NB4 (cell line): ENCODE data around the gene C6orf141.

Source experiments
- DNase-seq: peaks from one replicate; pipeline ENCODE4 v3.0.0; 2010; ENCODE audit warnings: low read depth
- H3K4me3 ChIP-seq: one replicate; pipeline ENCODE4 v1.5.1; 2011; ENCODE audit warnings: mild to moderate bottlenecking, low read depth, low read length, moderate library complexity
- MYC ChIP-seq: IDR thresholded peaks from 2 replicates; pipeline ENCODE4 v1.6.1; 2011; ENCODE audit warnings: low read depth, low read length
- POLR2A ChIP-seq: IDR thresholded peaks from 2 replicates; pipeline ENCODE4 v1.6.1; 2011; ENCODE audit warnings: mild to moderate bottlenecking; ENCODE audit not compliant: insufficient read length; ENCODE audit errors: extremely low read depth
- TF ChIP-seq, protein P1 (sequence below): IDR thresholded peaks from one replicate; pipeline ENCODE4 v1.5.1; 2012; ENCODE audit warnings: low read depth, low read length
- TF ChIP-seq, protein P2 (sequence below): IDR thresholded peaks from 2 replicates; pipeline ENCODE4 v1.6.1; 2011; ENCODE audit warnings: low read depth, low read length

Gene C6orf141

DNA sequence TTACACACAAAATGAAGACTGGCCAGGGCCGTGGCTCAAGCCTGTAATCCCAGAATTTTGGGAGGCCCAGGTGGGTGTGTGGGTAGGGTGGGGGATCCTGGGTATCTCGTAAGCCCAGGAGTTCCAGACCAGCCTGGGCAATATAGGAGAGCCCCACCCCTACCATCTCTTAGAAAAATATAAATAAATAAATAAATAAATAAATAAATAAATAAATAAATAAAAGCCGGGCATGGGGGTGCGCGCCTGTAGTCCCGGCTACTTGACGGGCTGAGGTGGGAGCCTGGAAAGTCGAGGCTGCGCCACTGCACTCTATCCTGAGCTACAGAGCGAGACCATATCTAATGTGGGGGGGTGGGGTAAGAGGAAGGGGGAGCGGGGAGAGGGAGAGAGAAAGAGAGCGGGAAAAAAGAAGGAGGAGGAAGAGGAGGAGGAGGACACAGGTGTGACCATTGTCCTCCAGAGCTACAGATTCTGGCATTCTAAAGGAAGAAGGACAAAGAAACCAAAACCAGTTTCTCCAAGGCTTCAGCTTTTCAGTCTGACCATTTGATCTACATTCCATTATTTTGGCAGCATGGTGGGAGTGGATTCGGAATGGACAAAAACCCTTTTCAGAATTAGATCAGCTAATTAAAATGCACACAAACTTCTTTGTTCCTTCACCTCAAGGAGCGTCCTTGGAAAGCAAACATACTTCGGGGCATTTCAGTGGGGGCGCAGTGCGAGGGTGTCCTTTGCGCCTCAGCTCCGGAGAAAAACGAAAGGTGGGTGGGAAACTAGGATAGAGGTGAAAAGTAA lies 577 bp upstream of the C6orf141 start:
- no peak overlapping the region for H3K4me3 ChIP-seq
- DNase-seq: no peak
- no peak for TF ChIP-seq MYC
- TF ChIP-seq, protein P1, sequence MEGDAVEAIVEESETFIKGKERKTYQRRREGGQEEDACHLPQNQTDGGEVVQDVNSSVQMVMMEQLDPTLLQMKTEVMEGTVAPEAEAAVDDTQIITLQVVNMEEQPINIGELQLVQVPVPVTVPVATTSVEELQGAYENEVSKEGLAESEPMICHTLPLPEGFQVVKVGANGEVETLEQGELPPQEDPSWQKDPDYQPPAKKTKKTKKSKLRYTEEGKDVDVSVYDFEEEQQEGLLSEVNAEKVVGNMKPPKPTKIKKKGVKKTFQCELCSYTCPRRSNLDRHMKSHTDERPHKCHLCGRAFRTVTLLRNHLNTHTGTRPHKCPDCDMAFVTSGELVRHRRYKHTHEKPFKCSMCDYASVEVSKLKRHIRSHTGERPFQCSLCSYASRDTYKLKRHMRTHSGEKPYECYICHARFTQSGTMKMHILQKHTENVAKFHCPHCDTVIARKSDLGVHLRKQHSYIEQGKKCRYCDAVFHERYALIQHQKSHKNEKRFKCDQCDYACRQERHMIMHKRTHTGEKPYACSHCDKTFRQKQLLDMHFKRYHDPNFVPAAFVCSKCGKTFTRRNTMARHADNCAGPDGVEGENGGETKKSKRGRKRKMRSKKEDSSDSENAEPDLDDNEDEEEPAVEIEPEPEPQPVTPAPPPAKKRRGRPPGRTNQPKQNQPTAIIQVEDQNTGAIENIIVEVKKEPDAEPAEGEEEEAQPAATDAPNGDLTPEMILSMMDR: no peak
- TF ChIP-seq POLR2A: no peak
- TF ChIP-seq, protein P2, sequence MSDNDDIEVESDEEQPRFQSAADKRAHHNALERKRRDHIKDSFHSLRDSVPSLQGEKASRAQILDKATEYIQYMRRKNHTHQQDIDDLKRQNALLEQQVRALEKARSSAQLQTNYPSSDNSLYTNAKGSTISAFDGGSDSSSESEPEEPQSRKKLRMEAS: no peak

DNA sequence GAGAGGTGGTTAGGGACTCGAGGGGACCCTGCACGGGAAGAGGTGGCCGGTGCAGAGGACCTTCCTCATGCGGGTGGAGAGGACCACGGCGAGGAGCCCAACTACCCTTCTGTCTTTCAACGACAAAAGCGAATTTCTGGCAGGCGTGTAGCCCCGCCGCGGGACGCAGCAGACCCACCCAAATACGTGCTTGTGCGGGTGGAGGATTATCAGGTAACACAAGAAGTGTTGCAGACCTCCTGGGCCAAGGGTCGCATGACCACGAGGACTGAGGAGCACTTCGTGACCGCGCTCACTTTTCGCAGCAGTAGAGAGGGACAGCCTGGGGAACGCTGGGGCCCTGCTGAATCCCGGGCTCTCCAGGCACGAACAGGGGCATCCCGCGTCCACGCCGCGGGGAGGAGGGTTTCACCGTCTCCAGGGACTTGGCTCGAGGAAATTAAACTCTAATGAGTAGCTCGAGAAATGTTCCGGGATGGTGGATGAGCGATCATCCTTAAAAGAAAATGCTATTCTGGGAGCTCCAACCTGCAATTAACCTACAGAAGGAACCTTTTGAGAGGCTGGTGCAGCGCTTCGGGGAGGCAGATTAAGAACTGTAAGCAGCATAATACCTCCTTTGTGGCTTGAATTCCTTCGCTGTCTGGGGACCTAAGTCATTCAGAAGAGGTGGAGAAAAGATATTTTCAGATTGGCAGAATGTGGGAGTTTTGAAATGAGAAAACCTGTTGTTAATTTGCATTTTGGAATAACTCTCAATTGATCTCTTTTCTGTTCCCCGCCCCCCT lies 804 bp downstream of the C6orf141 start:
- TF ChIP-seq, protein P2: no peak
- no peak for TF ChIP-seq MYC
- no peak for TF ChIP-seq POLR2A
- H3K4me3 ChIP-seq: no peak overlapping the region
- DNase-seq: no peak

DNA sequence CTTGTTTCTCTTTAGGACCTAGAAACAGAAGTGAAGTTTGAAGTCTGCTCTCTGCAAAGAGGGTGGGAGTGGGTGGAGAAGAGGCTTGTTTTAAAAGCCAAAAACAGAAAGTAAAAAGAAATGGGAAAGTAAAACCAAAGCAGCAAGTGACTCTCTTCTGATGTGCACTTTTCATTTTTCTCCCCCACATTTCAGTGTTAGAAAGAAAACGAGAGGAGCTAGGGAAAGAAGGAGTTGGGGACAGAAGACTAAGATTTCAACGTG lies 1.3 kb downstream of the C6orf141 start:
- DNase-seq: no peak
- TF ChIP-seq POLR2A: no peak
- TF ChIP-seq, protein P1: no peak
- TF ChIP-seq, protein P2: no peak
- no peak for TF ChIP-seq MYC
- H3K4me3 ChIP-seq: no peak overlapping the region

DNA sequence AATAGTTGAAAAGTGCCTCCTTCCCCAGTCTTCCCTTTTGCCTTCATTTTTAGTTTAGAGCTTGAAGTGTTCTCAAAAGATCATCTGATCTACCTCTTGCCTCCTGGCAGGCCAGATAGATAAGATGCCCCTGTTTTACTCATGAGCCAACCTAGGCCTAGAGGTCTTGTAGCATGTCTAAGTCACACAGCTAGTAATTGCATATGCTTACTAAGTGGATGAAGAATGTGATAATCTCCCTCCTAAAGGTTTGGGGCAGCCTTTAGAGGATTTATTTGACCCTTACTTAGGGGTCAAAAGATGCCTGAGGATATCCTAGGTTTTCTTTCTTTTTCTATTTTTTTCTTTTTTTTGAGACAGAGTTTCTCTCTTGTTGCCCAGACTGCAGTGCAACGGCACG lies 2.1 kb downstream of the C6orf141 start:
- no peak for TF ChIP-seq POLR2A
- no peak for DNase-seq
- no peak overlapping the region for H3K4me3 ChIP-seq

DNA sequence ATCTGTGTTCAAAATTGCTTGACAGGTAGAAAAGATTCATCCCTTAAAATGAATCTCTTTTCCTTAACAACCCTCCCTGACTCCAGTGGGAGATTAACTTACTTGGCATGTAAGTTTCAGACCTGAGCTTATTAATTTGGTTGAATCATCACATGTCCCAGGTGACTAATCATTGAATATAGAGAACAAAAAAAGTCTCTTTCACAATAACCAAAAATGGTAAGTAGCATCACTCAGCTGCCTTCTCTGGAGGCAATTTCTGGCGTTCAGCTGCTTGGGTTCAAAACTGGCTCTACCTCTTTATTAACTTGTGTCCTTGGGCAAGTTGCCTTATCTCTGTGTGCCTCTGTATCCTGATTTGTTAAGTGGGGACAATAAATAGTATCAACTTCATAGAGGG lies 2.9 kb downstream of the C6orf141 start:
- H3K4me3 ChIP-seq: no peak overlapping the region
- DNase-seq: no peak
- TF ChIP-seq POLR2A: no peak
- TF ChIP-seq, protein P2: no peak
- TF ChIP-seq, protein P1: no peak
- TF ChIP-seq MYC: no peak

- no peak overlapping the region for H3K4me3 ChIP-seq
- TF ChIP-seq MYC (no peak), POLR2A (no peak)
- TF ChIP-seq, protein P1: no peak
- TF ChIP-seq, protein P2: no peak
- no peak for DNase-seq
These were observed 5.5 kb downstream of the C6orf141 start for GRCh38 chr6:49555951-49556350.
